ENCODE data around the gene CRTC3. TPM values are rescaled to one million over a fixed set of nuclear protein-coding genes. Genes with fewer than 3 reads are reported as not detected.
A peak's percentile ranks its signal among the peaks of the same experiment; 100 is the strongest.

CRTC3 gene
- total and polyA plus RNA-seq, 2 of the 13 experiments (the other 11 are each of a cell fraction or from before 2014, with no cell fraction given): 8.4 to 11.8 TPM

DNA sequence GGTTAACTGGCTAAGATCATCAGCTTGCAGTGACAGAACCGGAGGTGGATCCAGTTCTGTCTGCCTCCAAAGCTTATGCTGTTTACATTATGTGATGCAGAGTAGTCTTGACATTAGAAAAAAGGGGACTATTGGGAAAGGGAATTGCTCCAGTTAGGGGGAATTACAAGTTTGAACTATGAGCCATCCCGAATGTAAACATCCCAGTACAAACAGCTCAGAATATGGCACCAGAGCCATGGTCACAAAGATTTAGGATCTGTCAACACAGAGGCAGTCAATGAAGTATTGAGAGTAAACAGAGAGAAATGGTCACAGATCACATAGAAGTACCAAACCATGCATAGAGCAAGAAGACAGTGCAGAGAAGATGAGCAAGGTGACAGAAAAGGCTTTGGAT is 39.8 kb upstream of the CRTC3 start (continued):
- TF ChIP-seq, protein P1, sequence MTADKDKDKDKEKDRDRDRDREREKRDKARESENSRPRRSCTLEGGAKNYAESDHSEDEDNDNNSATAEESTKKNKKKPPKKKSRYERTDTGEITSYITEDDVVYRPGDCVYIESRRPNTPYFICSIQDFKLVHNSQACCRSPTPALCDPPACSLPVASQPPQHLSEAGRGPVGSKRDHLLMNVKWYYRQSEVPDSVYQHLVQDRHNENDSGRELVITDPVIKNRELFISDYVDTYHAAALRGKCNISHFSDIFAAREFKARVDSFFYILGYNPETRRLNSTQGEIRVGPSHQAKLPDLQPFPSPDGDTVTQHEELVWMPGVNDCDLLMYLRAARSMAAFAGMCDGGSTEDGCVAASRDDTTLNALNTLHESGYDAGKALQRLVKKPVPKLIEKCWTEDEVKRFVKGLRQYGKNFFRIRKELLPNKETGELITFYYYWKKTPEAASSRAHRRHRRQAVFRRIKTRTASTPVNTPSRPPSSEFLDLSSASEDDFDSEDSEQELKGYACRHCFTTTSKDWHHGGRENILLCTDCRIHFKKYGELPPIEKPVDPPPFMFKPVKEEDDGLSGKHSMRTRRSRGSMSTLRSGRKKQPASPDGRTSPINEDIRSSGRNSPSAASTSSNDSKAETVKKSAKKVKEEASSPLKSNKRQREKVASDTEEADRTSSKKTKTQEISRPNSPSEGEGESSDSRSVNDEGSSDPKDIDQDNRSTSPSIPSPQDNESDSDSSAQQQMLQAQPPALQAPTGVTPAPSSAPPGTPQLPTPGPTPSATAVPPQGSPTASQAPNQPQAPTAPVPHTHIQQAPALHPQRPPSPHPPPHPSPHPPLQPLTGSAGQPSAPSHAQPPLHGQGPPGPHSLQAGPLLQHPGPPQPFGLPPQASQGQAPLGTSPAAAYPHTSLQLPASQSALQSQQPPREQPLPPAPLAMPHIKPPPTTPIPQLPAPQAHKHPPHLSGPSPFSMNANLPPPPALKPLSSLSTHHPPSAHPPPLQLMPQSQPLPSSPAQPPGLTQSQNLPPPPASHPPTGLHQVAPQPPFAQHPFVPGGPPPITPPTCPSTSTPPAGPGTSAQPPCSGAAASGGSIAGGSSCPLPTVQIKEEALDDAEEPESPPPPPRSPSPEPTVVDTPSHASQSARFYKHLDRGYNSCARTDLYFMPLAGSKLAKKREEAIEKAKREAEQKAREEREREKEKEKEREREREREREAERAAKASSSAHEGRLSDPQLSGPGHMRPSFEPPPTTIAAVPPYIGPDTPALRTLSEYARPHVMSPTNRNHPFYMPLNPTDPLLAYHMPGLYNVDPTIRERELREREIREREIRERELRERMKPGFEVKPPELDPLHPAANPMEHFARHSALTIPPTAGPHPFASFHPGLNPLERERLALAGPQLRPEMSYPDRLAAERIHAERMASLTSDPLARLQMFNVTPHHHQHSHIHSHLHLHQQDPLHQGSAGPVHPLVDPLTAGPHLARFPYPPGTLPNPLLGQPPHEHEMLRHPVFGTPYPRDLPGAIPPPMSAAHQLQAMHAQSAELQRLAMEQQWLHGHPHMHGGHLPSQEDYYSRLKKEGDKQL (CRISPR knock-in tag; IDR thresholded peaks at IDR 0.05; ENCODE audit: low read depth): peak; percentile 99
- TF ChIP-seq, protein P2, sequence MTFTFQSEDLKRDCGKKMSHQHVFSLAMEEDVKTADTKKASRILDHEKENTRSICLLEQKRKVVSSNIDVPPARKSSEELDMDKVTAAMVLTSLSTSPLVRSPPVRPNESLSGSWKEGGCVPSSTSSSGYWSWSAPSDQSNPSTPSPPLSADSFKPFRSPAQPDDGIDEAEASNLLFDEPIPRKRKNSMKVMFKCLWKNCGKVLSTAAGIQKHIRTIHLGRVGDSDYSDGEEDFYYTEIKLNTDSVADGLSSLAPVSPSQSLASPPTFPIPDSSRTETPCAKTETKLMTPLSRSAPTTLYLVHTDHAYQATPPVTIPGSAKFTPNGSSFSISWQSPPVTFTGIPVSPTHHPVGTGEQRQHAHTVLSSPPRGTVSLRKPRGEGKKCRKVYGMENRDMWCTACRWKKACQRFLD (CRISPR knock-in tag; IDR thresholded peaks at IDR 0.05; ENCODE audit: borderline replicate concordance): no peak
- no peak; the same call in 1 of the 2 replicates for TF ChIP-seq SRY (CRISPR knock-in tag; IDR thresholded peaks at IDR 0.05)
- TF ChIP-seq TMF1 (CRISPR knock-in tag; IDR thresholded peaks at IDR 0.05; ENCODE audit: low read depth): 0 out of 2 replicates have a peak, but pooled peaks have one; percentile 54
- no peak; the same call in 1 of the 2 replicates for TF ChIP-seq ZNF205 (CRISPR knock-in tag; IDR thresholded peaks at IDR 0.05)
- peak; percentile 13; the same call in 1 of the 2 replicates for TF ChIP-seq RAD21 (CRISPR knock-in tag; IDR thresholded peaks at IDR 0.05)
- TF ChIP-seq, protein P3, sequence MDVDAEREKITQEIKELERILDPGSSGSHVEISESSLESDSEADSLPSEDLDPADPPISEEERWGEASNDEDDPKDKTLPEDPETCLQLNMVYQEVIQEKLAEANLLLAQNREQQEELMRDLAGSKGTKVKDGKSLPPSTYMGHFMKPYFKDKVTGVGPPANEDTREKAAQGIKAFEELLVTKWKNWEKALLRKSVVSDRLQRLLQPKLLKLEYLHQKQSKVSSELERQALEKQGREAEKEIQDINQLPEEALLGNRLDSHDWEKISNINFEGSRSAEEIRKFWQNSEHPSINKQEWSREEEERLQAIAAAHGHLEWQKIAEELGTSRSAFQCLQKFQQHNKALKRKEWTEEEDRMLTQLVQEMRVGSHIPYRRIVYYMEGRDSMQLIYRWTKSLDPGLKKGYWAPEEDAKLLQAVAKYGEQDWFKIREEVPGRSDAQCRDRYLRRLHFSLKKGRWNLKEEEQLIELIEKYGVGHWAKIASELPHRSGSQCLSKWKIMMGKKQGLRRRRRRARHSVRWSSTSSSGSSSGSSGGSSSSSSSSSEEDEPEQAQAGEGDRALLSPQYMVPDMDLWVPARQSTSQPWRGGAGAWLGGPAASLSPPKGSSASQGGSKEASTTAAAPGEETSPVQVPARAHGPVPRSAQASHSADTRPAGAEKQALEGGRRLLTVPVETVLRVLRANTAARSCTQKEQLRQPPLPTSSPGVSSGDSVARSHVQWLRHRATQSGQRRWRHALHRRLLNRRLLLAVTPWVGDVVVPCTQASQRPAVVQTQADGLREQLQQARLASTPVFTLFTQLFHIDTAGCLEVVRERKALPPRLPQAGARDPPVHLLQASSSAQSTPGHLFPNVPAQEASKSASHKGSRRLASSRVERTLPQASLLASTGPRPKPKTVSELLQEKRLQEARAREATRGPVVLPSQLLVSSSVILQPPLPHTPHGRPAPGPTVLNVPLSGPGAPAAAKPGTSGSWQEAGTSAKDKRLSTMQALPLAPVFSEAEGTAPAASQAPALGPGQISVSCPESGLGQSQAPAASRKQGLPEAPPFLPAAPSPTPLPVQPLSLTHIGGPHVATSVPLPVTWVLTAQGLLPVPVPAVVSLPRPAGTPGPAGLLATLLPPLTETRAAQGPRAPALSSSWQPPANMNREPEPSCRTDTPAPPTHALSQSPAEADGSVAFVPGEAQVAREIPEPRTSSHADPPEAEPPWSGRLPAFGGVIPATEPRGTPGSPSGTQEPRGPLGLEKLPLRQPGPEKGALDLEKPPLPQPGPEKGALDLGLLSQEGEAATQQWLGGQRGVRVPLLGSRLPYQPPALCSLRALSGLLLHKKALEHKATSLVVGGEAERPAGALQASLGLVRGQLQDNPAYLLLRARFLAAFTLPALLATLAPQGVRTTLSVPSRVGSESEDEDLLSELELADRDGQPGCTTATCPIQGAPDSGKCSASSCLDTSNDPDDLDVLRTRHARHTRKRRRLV (CRISPR knock-in tag; IDR thresholded peaks at IDR 0.05): no peak
